Nasal cavity respiratory epithelium epithelial cell of viscerocranial mucosa (primary cell): Measurements from ENCODE around the gene DMRTB1. TPM values are rescaled to one million over a fixed set of nuclear protein-coding genes. Genes with fewer than 3 reads are reported as not detected.

ENCODE experiments used
- total RNA-seq: library from RNA; depleted of rRNA; stranded (reverse); fragments of >200 nt; gene quantifications from 2 replicates; pipeline ENCODE4 v1.2.3, GENCODE V29; 2014

DMRTB1 gene
- not detected in 2 replicates for total RNA-seq

DNA sequence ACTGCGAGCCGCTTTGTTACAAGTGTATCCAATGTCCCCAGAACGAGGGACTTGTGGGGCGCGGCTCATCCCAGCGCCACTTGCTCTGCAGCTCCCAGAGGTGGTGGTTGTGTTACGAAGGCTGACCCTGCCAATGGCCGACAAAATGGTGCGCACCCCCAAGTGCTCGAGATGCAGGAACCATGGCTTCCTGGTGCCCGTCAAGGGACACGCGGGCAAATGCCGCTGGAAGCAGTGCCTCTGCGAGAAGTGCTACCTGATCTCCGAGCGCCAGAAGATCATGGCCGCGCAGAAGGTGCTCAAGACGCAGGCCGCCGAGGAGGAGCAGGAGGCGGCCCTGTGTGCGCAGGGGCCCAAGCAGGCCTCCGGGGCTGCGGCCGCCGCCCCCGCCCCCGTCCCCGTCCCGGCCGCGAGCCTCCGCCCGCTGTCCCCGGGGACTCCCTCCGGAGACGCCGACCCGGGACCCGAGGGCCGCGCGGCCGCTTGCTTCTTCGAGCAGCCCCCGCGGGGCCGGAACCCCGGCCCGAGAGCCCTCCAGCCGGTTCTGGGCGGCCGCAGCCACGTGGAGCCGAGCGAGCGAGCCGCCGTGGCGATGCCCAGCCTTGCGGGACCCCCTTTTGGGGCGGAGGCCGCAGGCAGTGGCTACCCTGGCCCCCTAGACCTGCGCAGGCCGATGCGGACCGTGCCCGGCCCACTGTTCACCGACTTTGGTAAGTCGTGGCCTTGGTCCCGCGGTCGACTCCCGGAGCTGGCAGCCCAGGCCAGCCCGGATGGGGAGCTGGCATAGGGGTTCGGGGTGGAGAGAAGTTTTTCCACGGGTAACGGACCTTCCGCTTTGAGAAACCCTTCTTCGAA lies at the start of gene DMRTB1:
Gene DMRTB1, plus strand, starts transcription at position 79 of the 855 bp plus-strand sequence. Its CDS starts 55 bp downstream, at position 134.

Other genes starting within 250 kb of the DMRTB1 start
- gene CZIB, start 238.8 kb upstream of the DMRTB1 start, total RNA-seq, result 28.5 and 45.5 TPM in 2 replicates
- 40.7 and 46.6 TPM in 2 replicates for gene MAGOH, start 220.9 kb upstream of the DMRTB1 start, total RNA-seq
- 6.6 and 10.3 TPM in 2 replicates for gene LRP8, start 131.3 kb upstream of the DMRTB1 start, total RNA-seq